Activated T-cell treated with anti-CD3 and anti-CD28 coated beads, Interleukin-2, amount 50 U/mL, for 4 hours (primary cell): Measurements from ENCODE around the gene KRT2. TPM values are rescaled to one million over a fixed set of nuclear protein-coding genes. Genes with fewer than 3 reads are reported as not detected.

Source experiments
- ATAC-seq, 2 donors: fragments of 200-7000 bp; cut with Tn5 transposase; one replicate each; pipeline ENCODE4 v1.10.0; 2021
- DNase-seq: peaks from one replicate; pipeline ENCODE4 v3.0.0-alpha.2; 2020
- H3K27me3 Mint-ChIP-seq: one replicate; pipeline ENCODE4 v1.8.0; 2021; ENCODE audit warnings: low read depth, mixed read lengths
- H3K36me3 Mint-ChIP-seq: one replicate; pipeline ENCODE4 v1.8.0; 2022; ENCODE audit warnings: mixed read lengths; ENCODE audit not compliant: insufficient read depth
- H3K4me1 Mint-ChIP-seq: one replicate; pipeline ENCODE4 v1.8.0; 2021; ENCODE audit warnings: low read depth, mixed read lengths
- H3K4me3 Mint-ChIP-seq: one replicate; pipeline ENCODE4 v1.8.0; 2021; ENCODE audit warnings: mild to moderate bottlenecking, moderate library complexity, mixed read lengths
- H3K9me3 Mint-ChIP-seq: one replicate; pipeline ENCODE4 v1.8.0; 2021; ENCODE audit warnings: mixed read lengths
- total RNA-seq, 3 donors: library from RNA; stranded (reverse); gene quantifications; one replicate each; pipeline ENCODE4 v1.2.1, GENCODE V29; 2021

The KRT2 gene
- total RNA-seq, 3 donors from 2014 or later, result not detected

GRCh38 chr12:52603314-52603713, 48.7 kb downstream of the KRT2 start:
- ATAC-seq, result peak; percentile 77 to 78
- H3K4me1 Mint-ChIP-seq, result peaks cover 59% of the 10 kb centered on the region
- no peaks in the 10 kb centered on the region for H3K36me3 Mint-ChIP-seq
- peaks cover 10% of the 10 kb centered on the region for H3K27me3 Mint-ChIP-seq
- H3K4me3 Mint-ChIP-seq, result no peak overlapping the region
- no peaks in the 10 kb centered on the region for H3K9me3 Mint-ChIP-seq
- no peak for DNase-seq

GRCh38 chr12:52602552-52602951, 49.5 kb downstream of the KRT2 start:
- no peak for DNase-seq

GRCh38 chr12:52601671-52602070, 50.3 kb downstream of the KRT2 start:
- Mint-ChIP-seq H3K4me3 (no peak overlapping the region), H3K9me3 (no peaks in the 10 kb centered on the region), H3K27me3 (peaks cover 10% of the 10 kb centered on the region), H3K4me1 (peaks cover 43% of the 10 kb centered on the region), H3K36me3 (no peaks in the 10 kb centered on the region)
- DNase-seq (no peak), ATAC-seq (no peak)

More at GRCh38 chr12:52602552-52602951, 49.5 kb downstream of the KRT2 start:
- H3K36me3 Mint-ChIP-seq, result no peaks in the 10 kb centered on the region
- H3K9me3 Mint-ChIP-seq, result no peaks in the 10 kb centered on the region
- H3K4me1 Mint-ChIP-seq, result peaks cover 51% of the 10 kb centered on the region
- ATAC-seq, result no peak
- no peak overlapping the region for H3K4me3 Mint-ChIP-seq
- H3K27me3 Mint-ChIP-seq, result peaks cover 10% of the 10 kb centered on the region

- H3K4me1 Mint-ChIP-seq, result peaks cover 40% of the 10 kb centered on the region
- H3K9me3 Mint-ChIP-seq, result no peaks in the 10 kb centered on the region
- peaks cover 10% of the 10 kb centered on the region for H3K27me3 Mint-ChIP-seq
- no peak for ATAC-seq
- DNase-seq, result no peak
- H3K36me3 Mint-ChIP-seq, result no peaks in the 10 kb centered on the region
- no peak within 1 kb of the TSS for H3K4me3 Mint-ChIP-seq
Measured at GRCh38 chr12:52600941-52601481, 51.0 kb downstream of the KRT2 start, which contains the start of gene KRT72. Gene KRT72, minus strand, starts transcription at chr12:52601463. Its CDS starts 11 bp downstream, at chr12:52601452.

GRCh38 chr12:52600475-52600874, 51.5 kb downstream of the KRT2 start:
- Mint-ChIP-seq H3K4me3 (no peak overlapping the region), H3K27me3 (peaks cover 10% of the 10 kb centered on the region), H3K36me3 (no peaks in the 10 kb centered on the region), H3K4me1 (peaks cover 35% of the 10 kb centered on the region), H3K9me3 (no peaks in the 10 kb centered on the region)
- DNase-seq, result no peak
- no peak for ATAC-seq

GRCh38 chr12:52600071-52600470, 51.9 kb downstream of the KRT2 start:
- Mint-ChIP-seq H3K4me1 (peaks cover 32% of the 10 kb centered on the region), H3K36me3 (no peaks in the 10 kb centered on the region), H3K27me3 (peaks cover 10% of the 10 kb centered on the region), H3K9me3 (no peaks in the 10 kb centered on the region), H3K4me3 (no peak overlapping the region)
- DNase-seq (no peak), ATAC-seq (no peak)

- H3K9me3 Mint-ChIP-seq, result no peaks in the 10 kb centered on the region
- ATAC-seq, result no peak
- peaks cover 22% of the 10 kb centered on the region for H3K4me1 Mint-ChIP-seq
Measured at GRCh38 chr12:52598966-52599365, 53.0 kb downstream of the KRT2 start.

More at GRCh38 chr12:52598966-52599365, 53.0 kb downstream of the KRT2 start:
- Mint-ChIP-seq H3K36me3 (no peaks in the 10 kb centered on the region), H3K27me3 (peaks cover 10% of the 10 kb centered on the region), H3K4me3 (no peak overlapping the region)
- no peak for DNase-seq

Other genes starting within 250 kb of the KRT2 start
- gene KRT82, start 245.9 kb downstream of the KRT2 start, total RNA-seq, result not detected
- not detected for gene KRT75, start 217.8 kb downstream of the KRT2 start, total RNA-seq
- not detected for gene KRT6B, start 200.1 kb downstream of the KRT2 start, total RNA-seq
- not detected for gene KRT6C, start 178.4 kb downstream of the KRT2 start, total RNA-seq
- not detected for gene KRT6A, start 159.0 kb downstream of the KRT2 start, total RNA-seq
- not detected for gene KRT5, start 131.8 kb downstream of the KRT2 start, total RNA-seq
- not detected for gene KRT71, start 99.1 kb downstream of the KRT2 start, total RNA-seq
- not detected for gene KRT74, start 78.4 kb downstream of the KRT2 start, total RNA-seq
- under 1 TPM; 0.11 to 0.38 (median 0.20) TPM for gene KRT72, start 50.7 kb downstream of the KRT2 start, total RNA-seq
- under 1 TPM; 0.16 to 0.23 (median 0.22) TPM for gene KRT73, start 33.7 kb downstream of the KRT2 start, total RNA-seq
- under 1 TPM in 1 of 3 donors, not detected in 2; 0.37 TPM for gene KRT1, start 28.2 kb upstream of the KRT2 start, total RNA-seq
- gene KRT77, start 51.3 kb upstream of the KRT2 start, total RNA-seq, result not detected
- not detected for gene KRT76, start 125.1 kb upstream of the KRT2 start, total RNA-seq
- gene KRT3, start 143.9 kb upstream of the KRT2 start, total RNA-seq, result not detected
- not detected for gene KRT4, start 161.9 kb upstream of the KRT2 start, total RNA-seq
- under 1 TPM in 2 of 3 donors, not detected in 1; 0.10 to 0.16 TPM for gene KRT79, start 182.1 kb upstream of the KRT2 start, total RNA-seq
- gene KRT78, start 196.8 kb upstream of the KRT2 start, total RNA-seq, result not detected